Activated CD8-positive, alpha-beta memory T cell treated with anti-CD3 and anti-CD28 coated beads, Interleukin-2, amount 50 U/mL, for 1 hour (primary cell): Measurements from ENCODE around the gene ENAH.
"Not testable (repeated sequence)": the region's sequence is repeated elsewhere in the genome, so short reads cannot be mapped to it uniquely, and the experiment has no call there.

Experiments
- DNase-seq: peaks from one replicate; pipeline ENCODE4 v3.0.0-alpha.2; 2020; ENCODE audit errors: extremely low read depth

The ENAH gene

GRCh38 chr1:225652729-225653462 lies at the start of gene ENAH:
Gene ENAH (minus strand): TSS chr1:225653123. CDS start chr1:225652690, 433 bp downstream.
- no peak for DNase-seq

- DNase-seq: no peak
These were observed 48.1 kb upstream of the ENAH start for GRCh38 chr1:225700889-225701465.

- DNase-seq: no peak
These were observed 47.4 kb upstream of the ENAH start for GRCh38 chr1:225700164-225700821.

- DNase-seq: no peak
These were observed 46.4 kb upstream of the ENAH start for GRCh38 chr1:225699336-225699735.

GRCh38 chr1:225698194-225698593 lies 45.3 kb upstream of the ENAH start:
- DNase-seq: not testable (repeated sequence)

GRCh38 chr1:225697428-225697827 lies 44.5 kb upstream of the ENAH start:
- DNase-seq: no peak

- DNase-seq: no peak
These were observed 42.8 kb upstream of the ENAH start for GRCh38 chr1:225695578-225696337.

GRCh38 chr1:225694151-225694603 lies 41.3 kb upstream of the ENAH start:
- no peak for DNase-seq

GRCh38 chr1:225693697-225694096 lies 40.8 kb upstream of the ENAH start:
- DNase-seq: not testable (repeated sequence)

- no peak for DNase-seq
These were observed 40.3 kb upstream of the ENAH start for GRCh38 chr1:225693085-225693696.

- DNase-seq: no peak
These were observed 39.6 kb upstream of the ENAH start for GRCh38 chr1:225692517-225692879.

- no peak for DNase-seq
These were observed 39.1 kb upstream of the ENAH start for GRCh38 chr1:225691861-225692516.

GRCh38 chr1:225691377-225691776 lies 38.5 kb upstream of the ENAH start:
- DNase-seq: no peak

- no peak for DNase-seq
These were observed 37.0 kb upstream of the ENAH start for GRCh38 chr1:225689882-225690459.

GRCh38 chr1:225688345-225688744 lies 35.4 kb upstream of the ENAH start:
- no peak for DNase-seq

GRCh38 chr1:225685476-225686176 lies 32.7 kb upstream of the ENAH start:
- DNase-seq: no peak

- no peak for DNase-seq
These were observed 31.8 kb upstream of the ENAH start for GRCh38 chr1:225684741-225685140.

GRCh38 chr1:225681231-225681630 lies 28.3 kb upstream of the ENAH start:
- no peak for DNase-seq

- no peak for DNase-seq
These were observed 25.6 kb upstream of the ENAH start for GRCh38 chr1:225678545-225678944.
